Measurements from ENCODE around the gene TPK1. TPM values are rescaled to one million over a fixed set of nuclear protein-coding genes. Genes with fewer than 3 reads are reported as not detected.

The TPK1 gene
- total RNA-seq, 2 donors from 2014 or later = 4.5 to 5.1 TPM

DNA sequence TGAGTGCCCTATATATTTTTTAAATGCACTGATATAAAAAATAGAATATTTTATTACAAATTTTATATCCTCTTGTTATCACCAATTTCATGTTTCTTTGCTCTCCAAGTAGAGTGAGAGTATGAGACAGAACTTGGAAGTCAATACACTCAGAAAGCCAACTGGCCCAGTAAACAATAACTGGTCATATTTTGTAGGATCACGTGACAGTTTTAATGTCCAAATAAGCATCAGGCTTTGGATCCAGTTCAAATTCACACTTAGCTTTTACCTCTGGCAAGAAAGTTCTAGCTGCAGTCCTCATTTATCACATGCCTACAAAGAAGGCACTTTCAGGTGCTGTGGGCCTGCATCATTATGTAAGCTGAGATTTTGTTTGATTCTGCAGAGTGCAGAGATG lies 21.6 kb upstream of the TPK1 start:
- Histone ChIP-seq H3K27me3 (replicated peaks; ENCODE audit: insufficient read depth) (no peaks in the 10 kb centered on the region), H3K4me3 (no peak overlapping the region), H3K27ac (no peak overlapping the region), H3K36me3 (no peaks in the 10 kb centered on the region), H3K4me1 (replicated peaks) (no peaks in the 10 kb centered on the region), H3K9me3 (no peaks in the 10 kb centered on the region)
- TF ChIP-seq POLR2AphosphoS5 (IDR thresholded peaks at IDR 0.05) (no peak), POLR2A (IDR thresholded peaks at IDR 0.05) (no peak)
- TF ChIP-seq, protein P1, sequence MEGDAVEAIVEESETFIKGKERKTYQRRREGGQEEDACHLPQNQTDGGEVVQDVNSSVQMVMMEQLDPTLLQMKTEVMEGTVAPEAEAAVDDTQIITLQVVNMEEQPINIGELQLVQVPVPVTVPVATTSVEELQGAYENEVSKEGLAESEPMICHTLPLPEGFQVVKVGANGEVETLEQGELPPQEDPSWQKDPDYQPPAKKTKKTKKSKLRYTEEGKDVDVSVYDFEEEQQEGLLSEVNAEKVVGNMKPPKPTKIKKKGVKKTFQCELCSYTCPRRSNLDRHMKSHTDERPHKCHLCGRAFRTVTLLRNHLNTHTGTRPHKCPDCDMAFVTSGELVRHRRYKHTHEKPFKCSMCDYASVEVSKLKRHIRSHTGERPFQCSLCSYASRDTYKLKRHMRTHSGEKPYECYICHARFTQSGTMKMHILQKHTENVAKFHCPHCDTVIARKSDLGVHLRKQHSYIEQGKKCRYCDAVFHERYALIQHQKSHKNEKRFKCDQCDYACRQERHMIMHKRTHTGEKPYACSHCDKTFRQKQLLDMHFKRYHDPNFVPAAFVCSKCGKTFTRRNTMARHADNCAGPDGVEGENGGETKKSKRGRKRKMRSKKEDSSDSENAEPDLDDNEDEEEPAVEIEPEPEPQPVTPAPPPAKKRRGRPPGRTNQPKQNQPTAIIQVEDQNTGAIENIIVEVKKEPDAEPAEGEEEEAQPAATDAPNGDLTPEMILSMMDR (IDR thresholded peaks at IDR 0.05) = no peak
- WGBS = 9% methylated on average over 1 of the region's 1 CpG
- intact Hi-C loops (cut with DNase I) = no loop called here
- no peak for DNase-seq (ENCODE audit: low spot score)

GRCh38 chr7:144854839-144855424 lies 19.1 kb upstream of the TPK1 start:
- intact Hi-C loops (cut with DNase I) = no loop called here
- Histone ChIP-seq H3K4me3 (no peak overlapping the region), H3K36me3 (no peaks in the 10 kb centered on the region), H3K27me3 (replicated peaks; ENCODE audit: insufficient read depth) (no peaks in the 10 kb centered on the region), H3K27ac (no peak overlapping the region), H3K4me1 (replicated peaks) (no peaks in the 10 kb centered on the region), H3K9me3 (no peaks in the 10 kb centered on the region)
- no peak for DNase-seq (ENCODE audit: low spot score)
- TF ChIP-seq, protein P1 (IDR thresholded peaks at IDR 0.05) = peak in 1 of 4 experiments; percentile 42
- TF ChIP-seq POLR2A (IDR thresholded peaks at IDR 0.05) = no peak
- WGBS = 54% methylated on average over 3 of the region's 3 CpGs

DNA sequence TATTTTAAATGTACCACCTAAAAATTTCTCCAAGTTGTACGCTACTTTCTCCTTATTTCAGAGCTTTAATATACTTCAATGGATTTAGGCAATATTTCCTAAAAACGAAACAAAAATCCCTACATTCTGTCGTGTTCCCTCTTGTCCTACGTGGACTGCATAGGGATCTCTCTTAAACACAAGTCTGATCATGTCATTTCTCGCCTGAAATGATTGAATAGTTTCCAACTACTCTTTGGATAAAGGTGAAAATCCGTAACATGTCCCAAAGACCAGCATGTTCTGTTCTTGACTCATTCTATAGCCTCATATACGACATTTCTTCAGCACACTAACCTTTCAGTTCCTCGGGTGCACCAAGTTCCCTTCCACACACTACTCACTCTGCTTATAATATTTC lies 17.7 kb upstream of the TPK1 start:
- intact Hi-C loops (cut with DNase I) = no loop called here
- TF ChIP-seq POLR2AphosphoS5 (IDR thresholded peaks at IDR 0.05) (no peak), POLR2A (IDR thresholded peaks at IDR 0.05) (no peak)
- TF ChIP-seq, protein P1 (IDR thresholded peaks at IDR 0.05) = no peak
- DNase-seq (ENCODE audit: low spot score) = no peak
- no peaks in the 10 kb centered on the region for H3K27me3 ChIP-seq (replicated peaks; ENCODE audit: insufficient read depth)
- no peak overlapping the region for H3K4me3 ChIP-seq
- no peaks in the 10 kb centered on the region for H3K9me3 ChIP-seq
- no peak overlapping the region for H3K27ac ChIP-seq
- no peaks in the 10 kb centered on the region for H3K4me1 ChIP-seq (replicated peaks)
- no peaks in the 10 kb centered on the region for H3K36me3 ChIP-seq
- WGBS = 57% methylated on average over 8 of the region's 8 CpGs

- no peaks in the 10 kb centered on the region for H3K36me3 ChIP-seq
- no peaks in the 10 kb centered on the region for H3K27me3 ChIP-seq (replicated peaks; ENCODE audit: insufficient read depth)
- H3K9me3 ChIP-seq = no peaks in the 10 kb centered on the region
- H3K27ac ChIP-seq = no peak overlapping the region
- WGBS = 85% methylated on average over 1 of the region's 1 CpG
- no peak overlapping the region for H3K4me3 ChIP-seq
- no peaks in the 10 kb centered on the region for H3K4me1 ChIP-seq (replicated peaks)
- TF ChIP-seq POLR2AphosphoS5 (IDR thresholded peaks at IDR 0.05) (no peak), POLR2A (IDR thresholded peaks at IDR 0.05) (no peak)
- TF ChIP-seq, protein P1 (IDR thresholded peaks at IDR 0.05) = no peak
- intact Hi-C loops (cut with DNase I) = no loop called here
- no peak for DNase-seq (ENCODE audit: low spot score)
These were observed 12.2 kb upstream of the TPK1 start for GRCh38 chr7:144848078-144848477.

DNA sequence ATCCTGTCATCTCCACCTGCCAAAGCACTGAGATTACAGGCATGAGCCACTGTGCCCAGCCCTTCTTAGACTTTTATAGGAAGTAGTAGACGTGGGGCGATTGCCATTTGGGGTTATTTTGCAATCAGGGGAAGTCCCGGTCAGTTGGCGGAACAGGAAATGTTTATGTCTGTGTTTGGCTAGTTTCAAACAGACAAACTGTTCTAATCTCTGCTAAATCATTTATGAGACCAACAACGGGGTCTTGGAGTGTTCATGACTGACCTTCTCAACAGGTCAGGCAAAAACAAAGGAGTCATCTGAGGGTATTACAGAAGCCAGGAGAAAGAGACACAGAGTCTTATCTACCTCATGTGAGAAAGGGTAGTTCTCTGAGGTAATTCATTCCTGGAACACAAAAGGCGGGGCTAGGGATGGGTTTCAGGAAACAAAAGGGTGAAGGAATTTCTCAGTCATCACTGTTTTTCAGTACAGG lies 6.6 kb upstream of the TPK1 start:
- no peak overlapping the region for H3K27ac ChIP-seq
- intact Hi-C loops (cut with DNase I) = no loop called here
- 27% methylated on average over 6 of the region's 6 CpGs for WGBS
- H3K36me3 ChIP-seq = no peaks in the 10 kb centered on the region
- DNase-seq (ENCODE audit: low spot score) = peak; percentile 51
- peak; percentile 46 for TF ChIP-seq POLR2AphosphoS5 (IDR thresholded peaks at IDR 0.05)
- TF ChIP-seq, protein P1 (IDR thresholded peaks at IDR 0.05) = no peak
- no peak for TF ChIP-seq POLR2A (IDR thresholded peaks at IDR 0.05)
- no peaks in the 10 kb centered on the region for H3K4me1 ChIP-seq (replicated peaks)
- no peaks in the 10 kb centered on the region for H3K27me3 ChIP-seq (replicated peaks; ENCODE audit: insufficient read depth)
- H3K4me3 ChIP-seq = no peak overlapping the region
- H3K9me3 ChIP-seq = no peaks in the 10 kb centered on the region
